OCI-LY1 (cell line): ENCODE data around the gene ABHD6.
"Not testable (repeated sequence)": the region's sequence is repeated elsewhere in the genome, so short reads cannot be mapped to it uniquely, and the experiment has no call there.

Experiments
- CTCF ChIP-seq: fragments of 200-600 bp; sonication (generic), shearing (Covaris generic); IDR thresholded peaks from 2 replicates; pipeline ENCODE4 v1.5.1; 2017; ENCODE audit warnings: mild to moderate bottlenecking, antibody characterized with exemption, low read length, moderate library complexity, mixed read lengths
- EZH2 ChIP-seq: fragments of 200-600 bp; sonication (generic), shearing (Covaris generic); IDR thresholded peaks from 2 replicates; pipeline ENCODE4 v1.8.0; 2017; ENCODE audit warnings: borderline replicate concordance, mixed run types, mild to moderate bottlenecking, antibody characterized with exemption, low read length, moderate library complexity, mixed read lengths

- not testable (repeated sequence) for TF ChIP-seq CTCF, EZH2
These were observed 36.1 kb upstream of the ABHD6 start for GRCh38 chr3:58201451-58201850.
